ENCODE measurements around the gene CMKLR1. TPM values are rescaled to one million over a fixed set of nuclear protein-coding genes. Genes with fewer than 3 reads are reported as not detected.

The CMKLR1 gene
- total RNA-seq, 1 experiment from 2014 or later, result 0.15 TPM

- H3K79me2 ChIP-seq (ENCODE audit: insufficient read depth, low read length), result no peaks in the 10 kb centered on the region
- H3K9me3 ChIP-seq (ENCODE audit: control insufficient read depth in 1 of 2, insufficient read depth in 1 of 2, low read depth in 1 of 2, low read length in 2 of 2), result no peaks in the 10 kb centered on the region; a peak in 2 of 4 replicates
- H4K20me1 ChIP-seq (ENCODE audit: insufficient read depth), result no peaks in the 10 kb centered on the region
- H3K9me2 ChIP-seq (ENCODE audit: insufficient read depth), result no peaks in the 10 kb centered on the region
- no peak overlapping the region for H3K4me2 ChIP-seq (ENCODE audit: low read length)
- TF ChIP-seq CTCF (IDR thresholded peaks at IDR 0.05 in 2 of 3, conservative IDR thresholded peaks at IDR 0.05 in 1 of 3; ENCODE audit: borderline replicate concordance in 1 of 3, insufficient read depth in 1 of 3, low read depth in 2 of 3, low read length in 2 of 3), result no peak
- no peak for TF ChIP-seq EGR1 (IDR thresholded peaks at IDR 0.05; ENCODE audit: low read depth)
- TF ChIP-seq SIN3A (IDR thresholded peaks at IDR 0.05; ENCODE audit: low read depth), result no peak
- no peak for TF ChIP-seq RAD21 (IDR thresholded peaks at IDR 0.05; ENCODE audit: low read depth)
- TF ChIP-seq SRF (IDR thresholded peaks at IDR 0.05; ENCODE audit: low read depth), result no peak
- TF ChIP-seq ZNF274 (IDR thresholded peaks at IDR 0.05; ENCODE audit: low read depth, low read length), result no peak
- no peak for TF ChIP-seq SP1 (IDR thresholded peaks at IDR 0.05; ENCODE audit: low read depth)
- TF ChIP-seq YY1 (IDR thresholded peaks at IDR 0.05; ENCODE audit: extremely low read depth, insufficient replicate concordance, low read depth, low read length), result no peak
- TF ChIP-seq EZH2phosphoT487 (IDR thresholded peaks at IDR 0.05; ENCODE audit: borderline replicate concordance), result no peak
- no peak for TF ChIP-seq REST (IDR thresholded peaks at IDR 0.05; ENCODE audit: low read depth)
- no peak for TF ChIP-seq POLR2AphosphoS5 (IDR thresholded peaks at IDR 0.05; ENCODE audit: low read depth, low read length)
- no peak for TF ChIP-seq ELF1 (IDR thresholded peaks at IDR 0.05; ENCODE audit: borderline replicate concordance, low read depth)
- H3K27me3 ChIP-seq (ENCODE audit: insufficient read depth, low read length), result peaks cover 43% of the 10 kb centered on the region
- H3K4me1 ChIP-seq (ENCODE audit: control insufficient read depth in 1 of 2, insufficient read depth in 2 of 2, low read length in 2 of 2), result no peaks in the 10 kb centered on the region
- intact Hi-C loops (cut with micrococcal nuclease), result no loop called here
- no peak overlapping the region for H3K9ac ChIP-seq (ENCODE audit: low read length)
- ChIA-PET RAD21 (ENCODE audit: low non-redundant PET in 1 of 2, low total read pairs in 2 of 2, uncharacterized antibody in 2 of 2, unreplicated experiment in 2 of 2) (no interaction called here), CTCF (no interaction called here), POLR2A (no interaction called here)
- no peak overlapping the region for H2AFZ ChIP-seq (ENCODE audit: low read depth, low read length, poor library complexity, severe bottlenecking)
- no peaks in the 10 kb centered on the region for H3K36me3 ChIP-seq (ENCODE audit: control insufficient read depth in 1 of 2, insufficient read depth in 2 of 2, low read length in 2 of 2)
- no peak overlapping the region for H3K27ac ChIP-seq (ENCODE audit: low read depth, low read length)
- ATAC-seq (no peak), DNase-seq (ENCODE audit: low read depth, low spot score) (no peak)
- BruUV-seq (replicated peaks), result no TSS peak
- no peak overlapping the region for H3K4me3 ChIP-seq (replicated peaks in 1 of 2; ENCODE audit: low read depth in 1 of 2, low read length in 2 of 2)
Measured at GRCh38 chr12:108368089-108368488, 29.0 kb upstream of the CMKLR1 start.
